Smooth muscle cell (in vitro differentiated cells): ENCODE data around the gene LGALS9. TPM values are rescaled to one million over a fixed set of nuclear protein-coding genes. Genes with fewer than 3 reads are reported as not detected.

ENCODE experiments used
- DNase-seq: peaks from one replicate; lab custom pipeline; 2025; ENCODE audit not compliant: unreplicated experiment; lab: John Stamatoyannopoulos, UW
- H2AFZ ChIP-seq: fragments of 200-600 bp; sonication (generic); 2 replicates; pipeline ENCODE4 v1.6.0; 2016; ENCODE audit warnings: antibody characterized with exemption, low read depth, mild to moderate bottlenecking
- H3F3A ChIP-seq: fragments of 200-600 bp; sonication (generic); 2 replicates; pipeline ENCODE4 v1.6.0; 2017; ENCODE audit warnings: antibody characterized with exemption, low read depth
- H3K27ac ChIP-seq: fragments of 200-600 bp; sonication (generic); 2 replicates; pipeline ENCODE4 v1.5.1; 2016; ENCODE audit warnings: low read depth, mild to moderate bottlenecking
- H3K27me3 ChIP-seq: fragments of 200-600 bp; sonication (generic); 2 replicates; pipeline ENCODE4 v1.6.1; 2016; ENCODE audit warnings: low read depth, mild to moderate bottlenecking
- H3K36me3 ChIP-seq: fragments of 200-600 bp; sonication (generic); 2 replicates; pipeline ENCODE4 v1.5.1; 2016; ENCODE audit warnings: low read depth
- H3K4me1 ChIP-seq: fragments of 200-600 bp; sonication (generic); 2 replicates; pipeline ENCODE4 v1.5.1; 2016; ENCODE audit warnings: low read depth
- H3K4me2 ChIP-seq: fragments of 200-600 bp; sonication (generic); 2 replicates; pipeline ENCODE4 v1.6.0; 2016; ENCODE audit warnings: mild to moderate bottlenecking
- H3K4me3 ChIP-seq: fragments of 200-600 bp; sonication (generic); 2 replicates; pipeline ENCODE4 v1.5.1; 2016; ENCODE audit warnings: mild to moderate bottlenecking
- H3K79me2 ChIP-seq: fragments of 200-600 bp; sonication (generic); 2 replicates; pipeline ENCODE4 v1.6.0; 2016; ENCODE audit warnings: low read depth, mild to moderate bottlenecking
- H3K9ac ChIP-seq: fragments of 200-600 bp; sonication (generic); 2 replicates; pipeline ENCODE4 v1.6.0; 2016; ENCODE audit warnings: low read depth
- H3K9me3 ChIP-seq: fragments of 200-600 bp; sonication (generic); replicated peaks from 2 replicates; pipeline ENCODE4 v1.5.1; 2016; ENCODE audit warnings: low read depth
- H4K20me1 ChIP-seq: fragments of 200-600 bp; sonication (generic); 2 replicates; pipeline ENCODE4 v1.6.0; 2016; ENCODE audit warnings: low read depth
- CTCF ChIP-seq: fragments of 200-600 bp; sonication (generic); IDR thresholded peaks from 2 replicates; pipeline ENCODE4 v1.5.1; 2017; ENCODE audit warnings: borderline replicate concordance, mild to moderate bottlenecking, antibody characterized with exemption; ENCODE audit not compliant: insufficient read depth, poor library complexity, severe bottlenecking
- WGBS: methylation state at CpG from one replicate; pipeline ENCODE4 v1.1.7; 2016; ENCODE audit warnings: low lambda C conversion rate; 5-methylcytosine and 5-hydroxymethylcytosine counted together
- polyA plus RNA-seq: library from polyadenylated mRNA; unstranded; fragments of >200 nt; fragmentation: Nextera tagmentation; extraction: Ambion mirVana; gene quantifications from 2 replicates; pipeline ENCODE4 v1.2.1, GENCODE V29; 2016
- total RNA-seq: library from RNA; depleted of rRNA; stranded (reverse); fragments of >200 nt; gene quantifications from 2 replicates; pipeline ENCODE4 v1.2.3, GENCODE V29; 2014

The LGALS9 gene
- total and polyA plus RNA-seq, 2 experiments from 2014 or later, result 5.8 to 9.7 TPM

- Histone ChIP-seq H3K4me2 (no peak overlapping the region), H3K27me3 (no peaks in the 10 kb centered on the region), H4K20me1 (peaks cover 53% of the 10 kb centered on the region), H3K4me1 (no peaks in the 10 kb centered on the region), H3K27ac (no peak overlapping the region), H3K79me2 (no peaks in the 10 kb centered on the region), H3K36me3 (peaks cover 33% of the 10 kb centered on the region), H3K9ac (no peak overlapping the region), H2AFZ (no peak overlapping the region), H3F3A (no peaks in the 10 kb centered on the region), H3K4me3 (no peak overlapping the region), H3K9me3 (no peaks in the 10 kb centered on the region)
- 92% methylated on average over 11 of the region's 11 CpGs for WGBS
- TF ChIP-seq CTCF, result no peak
- DNase-seq, result no peak
Measured at GRCh38 chr17:27608328-27609230, 22.4 kb upstream of the LGALS9 start.

GRCh38 chr17:27609611-27610303, 21.2 kb upstream of the LGALS9 start:
- no peak overlapping the region for H3K4me3 ChIP-seq
- peaks cover 38% of the 10 kb centered on the region for H3K36me3 ChIP-seq
- no peak overlapping the region for H3K9ac ChIP-seq
- H3F3A ChIP-seq, result no peaks in the 10 kb centered on the region
- peaks cover 48% of the 10 kb centered on the region for H4K20me1 ChIP-seq
- H3K27ac ChIP-seq, result no peak overlapping the region
- no peak overlapping the region for H3K4me2 ChIP-seq
- H3K27me3 ChIP-seq, result no peaks in the 10 kb centered on the region
- no peak overlapping the region for H2AFZ ChIP-seq
- 80% methylated on average over 11 of the region's 11 CpGs for WGBS
- no peaks in the 10 kb centered on the region for H3K4me1 ChIP-seq
- H3K9me3 ChIP-seq, result no peaks in the 10 kb centered on the region
- H3K79me2 ChIP-seq, result no peaks in the 10 kb centered on the region
- peak; percentile 22 for TF ChIP-seq CTCF
- DNase-seq, result no peak

GRCh38 chr17:27610304-27610677, 20.7 kb upstream of the LGALS9 start:
- no peaks in the 10 kb centered on the region for H3K4me1 ChIP-seq
- H3K9me3 ChIP-seq, result no peaks in the 10 kb centered on the region
- H4K20me1 ChIP-seq, result peaks cover 51% of the 10 kb centered on the region
- H2AFZ ChIP-seq, result no peak overlapping the region
- WGBS, result 96% methylated on average over 4 of the region's 4 CpGs
- H3K27me3 ChIP-seq, result no peaks in the 10 kb centered on the region
- H3K79me2 ChIP-seq, result no peaks in the 10 kb centered on the region
- TF ChIP-seq CTCF, result no peak
- no peak for DNase-seq
- H3K4me3 ChIP-seq, result no peak overlapping the region
- no peaks in the 10 kb centered on the region for H3F3A ChIP-seq
- no peak overlapping the region for H3K4me2 ChIP-seq
- H3K27ac ChIP-seq, result no peak overlapping the region
- H3K36me3 ChIP-seq, result peaks cover 38% of the 10 kb centered on the region
- no peak overlapping the region for H3K9ac ChIP-seq
